GM21367 (cell line): Measurements from ENCODE around the gene BTBD1.
A peak's percentile ranks its signal among the peaks of the same experiment; 100 is the strongest.
"Not testable (repeated sequence)": the region's sequence is repeated elsewhere in the genome, so short reads cannot be mapped to it uniquely, and the experiment has no call there.

ENCODE experiments used
- ATAC-seq: cut with Tn5 transposase; IDR thresholded peaks from one replicate; pipeline ENCODE4 v1.9.1; 2021; ENCODE audit not compliant: unreplicated experiment

Gene BTBD1

DNA sequence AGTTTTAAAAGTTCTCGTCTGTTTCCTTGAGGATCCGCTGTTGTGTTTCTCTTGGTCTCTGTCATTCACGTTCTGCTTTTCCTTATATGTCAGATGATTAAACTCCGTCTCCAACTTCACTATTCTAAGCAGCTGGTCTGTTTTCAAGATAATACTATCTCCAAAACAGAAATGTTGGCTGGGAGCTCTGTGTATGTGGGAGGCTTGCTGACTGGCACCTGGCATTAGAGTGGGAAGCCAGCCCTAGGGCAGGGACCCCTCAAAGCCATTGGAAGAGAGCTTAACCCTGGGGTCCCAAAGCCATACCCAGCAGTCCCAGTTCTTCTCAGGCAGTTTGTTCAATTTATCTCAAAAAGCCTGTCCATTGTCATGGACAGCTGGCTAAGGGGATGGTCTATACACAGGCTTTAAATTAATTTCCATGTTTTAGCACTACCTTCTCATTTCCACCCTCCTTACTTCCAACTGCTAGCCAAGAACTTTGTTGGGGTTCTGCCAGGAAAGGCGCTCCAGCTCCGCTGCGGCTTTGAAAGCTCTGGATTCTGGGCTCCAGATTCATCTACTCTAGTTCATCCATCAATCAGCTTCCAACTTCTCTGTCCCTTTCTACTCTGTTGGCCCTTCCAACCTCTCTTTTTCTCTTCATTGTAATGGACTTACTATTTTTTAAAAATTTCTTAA lies 9.2 kb downstream of the BTBD1 start:
- no peak for ATAC-seq

DNA sequence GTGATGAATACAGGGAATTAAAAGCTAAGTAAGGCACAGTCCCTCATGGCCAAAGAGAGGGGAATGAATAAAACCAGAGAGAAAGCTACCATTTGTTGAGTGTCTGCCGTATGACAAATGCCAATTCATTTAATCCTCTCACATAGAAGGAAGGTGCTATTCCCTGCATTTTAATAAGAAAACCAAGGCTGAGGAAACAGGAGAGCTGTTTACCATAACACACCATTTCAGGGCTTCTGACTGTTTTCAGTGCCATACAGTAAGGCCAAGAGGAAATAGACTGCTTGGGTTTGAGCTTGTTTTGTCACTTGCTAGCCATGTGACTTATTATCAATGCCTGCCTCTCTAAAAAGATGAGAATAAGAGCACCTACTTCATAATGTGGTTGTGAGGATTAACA lies 10.1 kb downstream of the BTBD1 start:
- no peak for ATAC-seq

GRCh38 chr15:83053151-83053550 lies 13.9 kb downstream of the BTBD1 start:
- no peak for ATAC-seq

DNA sequence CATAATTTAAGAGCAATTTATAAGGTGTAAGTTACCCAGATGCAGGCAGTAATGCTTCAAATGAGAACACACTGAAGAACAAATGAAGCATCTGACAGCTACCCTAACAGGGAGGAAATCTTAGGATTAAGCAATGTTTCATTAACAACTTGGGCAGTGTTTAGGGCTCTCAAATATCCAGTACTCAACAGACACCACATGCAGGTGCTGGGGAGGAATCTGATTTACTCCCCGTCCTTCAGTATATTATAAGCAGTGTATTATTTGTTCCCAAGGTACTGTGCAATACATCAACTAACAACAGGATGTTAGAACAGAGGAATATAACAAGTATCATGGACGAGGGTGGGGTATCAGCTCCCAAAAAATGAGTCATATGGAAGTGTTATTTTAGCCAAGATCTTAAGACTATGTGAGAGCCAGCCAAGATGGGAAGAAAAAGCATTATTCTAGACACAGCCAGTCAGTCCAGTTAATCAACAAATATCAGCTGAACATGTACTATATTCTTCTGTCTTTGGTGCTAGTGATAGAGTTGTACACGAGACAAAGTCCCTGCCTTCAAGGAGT lies 20.4 kb downstream of the BTBD1 start:
- no peak for ATAC-seq

DNA sequence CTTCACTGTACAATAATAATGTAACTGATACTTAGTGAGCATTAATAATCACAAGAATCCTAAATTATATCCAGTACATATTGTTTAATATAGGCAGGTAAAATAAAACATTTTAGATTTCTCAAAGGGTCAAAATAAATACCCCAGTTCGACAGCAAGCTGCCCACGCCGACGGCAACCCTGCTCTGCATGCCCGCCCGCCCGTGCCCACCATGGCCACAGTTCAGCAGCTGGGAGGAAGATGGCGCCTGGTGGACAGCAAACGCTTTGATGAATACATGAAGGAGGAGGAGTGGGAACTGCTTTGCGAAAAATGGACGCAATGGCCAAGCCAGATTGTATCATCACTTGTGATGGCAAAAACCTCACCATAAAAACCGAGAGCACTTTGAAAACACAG lies 22.9 kb downstream of the BTBD1 start:
- ATAC-seq: no peak

- ATAC-seq: no peak
Observed at GRCh38 chr15:83039206-83039605, 27.8 kb downstream of the BTBD1 start.

- no peak for ATAC-seq
Observed at GRCh38 chr15:83036253-83036652, 30.8 kb downstream of the BTBD1 start.

DNA sequence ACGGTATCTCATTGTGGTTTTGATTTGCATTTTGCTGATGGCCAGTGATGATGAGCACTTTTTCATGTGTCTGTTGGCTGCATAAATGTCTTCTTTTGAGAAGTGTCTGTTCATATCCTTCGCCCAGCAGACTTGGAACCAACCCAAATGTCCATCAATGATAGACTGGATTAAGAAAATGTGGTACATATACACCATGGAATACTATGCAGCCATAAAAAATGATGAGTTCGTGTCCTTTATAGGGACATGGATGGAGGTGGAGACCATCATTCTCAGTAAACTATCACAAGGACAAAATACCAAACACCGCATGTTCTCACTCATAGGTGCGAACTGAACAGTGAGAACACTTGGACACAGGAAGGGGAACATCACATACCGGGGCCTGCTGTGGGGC lies 35.8 kb downstream of the BTBD1 start:
- ATAC-seq: not testable (repeated sequence)

GRCh38 chr15:83030021-83030420 lies 37.0 kb downstream of the BTBD1 start:
- no peak for ATAC-seq

GRCh38 chr15:83018436-83018835 lies 48.6 kb downstream of the BTBD1 start:
- ATAC-seq: no peak

DNA sequence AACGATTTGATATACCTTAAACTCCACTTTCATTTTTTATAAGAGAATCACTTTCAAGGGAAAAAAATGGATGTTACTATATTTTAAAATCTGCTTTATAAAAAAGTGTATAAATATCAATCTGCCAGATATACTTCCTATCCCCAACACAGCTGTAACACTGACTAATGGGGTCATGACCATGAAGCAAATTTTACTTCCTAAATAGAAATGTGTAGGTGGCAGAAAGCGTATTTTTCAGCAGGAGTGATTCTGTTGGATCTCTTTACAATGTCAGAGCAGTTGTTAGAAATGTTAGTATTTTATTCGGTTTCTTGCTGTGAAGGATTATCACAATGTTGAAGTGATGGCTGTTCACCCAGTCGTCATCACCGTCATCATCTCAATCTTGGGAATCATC lies 50.1 kb downstream of the BTBD1 start:
- ATAC-seq: no peak

GRCh38 chr15:83015361-83015760 lies 51.7 kb downstream of the BTBD1 start:
- no peak for ATAC-seq

GRCh38 chr15:83014205-83014653 lies 52.8 kb downstream of the BTBD1 start:
- no peak for ATAC-seq

DNA sequence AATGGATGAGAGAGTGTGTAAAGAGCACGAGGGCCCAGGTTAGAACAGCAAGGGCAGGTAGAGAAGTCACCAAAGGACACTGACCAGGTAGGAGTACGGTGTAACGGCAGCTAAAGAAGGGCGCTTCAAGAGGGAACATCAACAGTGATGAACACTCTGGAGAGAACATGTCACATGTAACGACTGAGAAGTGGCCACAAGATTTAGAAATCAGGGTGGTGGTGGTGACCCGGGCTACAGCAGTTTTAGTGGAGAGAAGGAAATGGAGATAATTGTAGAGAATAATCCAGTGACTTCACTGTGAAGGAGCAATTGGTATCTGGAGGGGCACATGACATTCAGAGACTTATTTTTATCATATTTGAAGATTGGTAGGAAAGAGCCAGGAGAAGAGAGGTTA lies 54.4 kb downstream of the BTBD1 start:
- no peak for ATAC-seq

DNA sequence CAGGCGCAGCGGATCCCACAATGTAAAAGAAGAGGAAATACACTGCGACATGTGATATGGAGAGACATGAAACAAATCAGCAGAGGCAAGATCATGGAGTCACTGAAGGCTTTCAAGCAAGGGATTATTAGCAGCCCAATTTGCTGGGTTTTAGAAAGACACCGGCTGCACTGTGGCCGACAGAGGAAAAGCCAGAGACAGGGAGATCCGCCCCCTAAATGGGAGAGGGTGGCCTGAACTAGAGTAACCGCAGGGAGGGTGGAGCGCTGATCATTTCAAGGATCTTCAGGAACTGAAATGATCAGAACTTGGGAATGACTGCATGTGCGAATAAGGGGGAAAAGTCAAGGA lies 55.0 kb downstream of the BTBD1 start:
- no peak for ATAC-seq

DNA sequence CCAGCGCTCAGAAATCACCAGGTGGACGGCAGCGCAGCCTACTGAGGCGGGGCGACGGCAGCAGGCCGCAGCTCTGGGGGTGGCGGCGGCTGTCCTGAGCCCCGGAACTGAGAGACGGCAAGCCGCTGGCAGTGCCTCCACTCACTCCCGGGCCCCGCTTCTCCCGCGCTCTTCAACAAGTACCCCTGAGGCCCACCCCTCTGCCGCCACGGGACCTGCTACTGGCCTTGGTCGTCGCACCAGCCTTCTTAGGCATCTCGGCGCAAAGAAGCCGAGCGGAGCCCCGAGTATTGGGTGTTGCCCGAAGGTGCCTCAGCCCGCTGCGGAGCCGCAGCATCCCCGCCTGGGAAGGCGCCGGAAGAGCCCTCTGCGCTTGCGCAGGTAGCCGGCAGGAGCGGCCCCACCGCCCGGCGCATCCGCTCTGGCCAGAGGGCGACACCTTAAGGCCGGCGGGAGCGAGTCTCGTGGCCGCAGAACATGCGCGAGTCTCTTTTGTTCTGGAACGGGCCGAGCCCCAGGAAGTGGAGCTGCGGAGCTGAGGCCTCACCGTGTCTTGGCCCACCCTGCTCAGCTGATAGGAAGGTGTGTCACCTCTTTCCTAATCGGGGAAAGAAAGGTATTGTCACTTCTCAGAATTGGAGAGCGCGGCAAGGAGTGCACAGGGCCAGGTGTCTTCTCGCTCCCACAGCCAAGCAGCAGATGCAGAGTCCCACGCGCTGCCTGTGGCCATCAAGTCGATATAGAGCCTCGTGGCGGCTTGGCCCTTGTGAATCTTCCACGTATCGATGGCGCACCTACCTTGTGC lies 55.6 kb downstream of the BTBD1 start, which contains the start of gene C15orf40:
C15orf40 (minus strand) TSS at position 369 of the 805 bp plus-strand sequence; CDS start at position 337, 32 bp downstream.
- peak; percentile 89 for ATAC-seq

DNA sequence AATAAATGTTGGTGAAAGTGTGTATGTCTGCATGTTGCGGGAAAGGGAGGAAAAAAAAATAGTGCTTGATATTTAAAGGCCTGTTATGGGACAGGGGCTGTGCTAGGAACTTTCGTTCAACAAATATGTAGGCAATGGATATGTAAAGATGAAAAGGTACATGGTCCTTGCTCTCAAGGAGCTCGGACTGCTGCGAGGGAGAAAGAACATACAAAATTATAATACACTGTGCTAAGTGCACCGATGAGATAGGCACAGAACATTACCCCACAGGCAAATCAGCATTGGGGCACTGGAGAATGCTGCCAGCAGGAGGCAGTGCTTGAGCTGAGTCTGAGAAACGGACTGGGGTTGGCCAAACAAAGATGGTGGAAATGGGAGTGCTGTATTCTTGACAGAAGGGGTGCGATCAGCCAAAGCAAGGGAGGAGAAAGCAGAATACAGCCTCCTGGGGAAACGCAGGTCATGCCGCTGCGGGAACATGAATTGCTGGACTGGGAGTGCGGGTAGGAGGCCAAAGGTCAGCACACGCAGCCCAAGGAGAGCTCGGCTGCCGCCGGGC lies 56.3 kb downstream of the BTBD1 start:
- peak; percentile 54 for ATAC-seq

DNA sequence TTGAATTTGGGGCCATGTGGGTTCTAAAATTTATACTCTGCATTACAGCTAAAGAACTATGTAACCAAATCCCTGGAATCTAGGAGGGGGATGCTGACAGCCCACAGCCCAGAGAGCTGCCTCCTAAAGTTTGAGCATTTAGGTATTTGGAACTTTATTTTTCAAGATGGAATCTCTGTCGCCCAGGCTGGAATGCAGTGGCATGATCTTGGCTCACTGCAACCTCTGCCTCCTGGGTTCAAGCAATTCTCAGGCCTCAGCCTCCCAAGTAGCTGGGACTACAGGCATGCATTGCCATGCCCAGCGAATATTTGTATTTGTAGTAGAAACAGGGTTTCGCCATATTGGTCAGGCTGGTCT lies 66.4 kb downstream of the BTBD1 start:
- not testable (repeated sequence) for ATAC-seq

- peak; percentile 68 for ATAC-seq
Observed at GRCh38 chr15:82999905-83000671, 67.0 kb downstream of the BTBD1 start.

- no peak for ATAC-seq
Observed at GRCh38 chr15:82999426-82999825, 67.6 kb downstream of the BTBD1 start.

- no peak for ATAC-seq
Observed at GRCh38 chr15:82995938-82996337, 71.1 kb downstream of the BTBD1 start.
